ENCODE measurements around the gene SMIM7. TPM values are rescaled to one million over a fixed set of nuclear protein-coding genes. Genes with fewer than 3 reads are reported as not detected.

Gene SMIM7
- total and polyA plus RNA-seq, 2 of the 13 experiments (the other 11 are each of a cell fraction or from before 2014, with no cell fraction given) = 55.7 to 74.9 TPM

- TF ChIP-seq, protein P1, sequence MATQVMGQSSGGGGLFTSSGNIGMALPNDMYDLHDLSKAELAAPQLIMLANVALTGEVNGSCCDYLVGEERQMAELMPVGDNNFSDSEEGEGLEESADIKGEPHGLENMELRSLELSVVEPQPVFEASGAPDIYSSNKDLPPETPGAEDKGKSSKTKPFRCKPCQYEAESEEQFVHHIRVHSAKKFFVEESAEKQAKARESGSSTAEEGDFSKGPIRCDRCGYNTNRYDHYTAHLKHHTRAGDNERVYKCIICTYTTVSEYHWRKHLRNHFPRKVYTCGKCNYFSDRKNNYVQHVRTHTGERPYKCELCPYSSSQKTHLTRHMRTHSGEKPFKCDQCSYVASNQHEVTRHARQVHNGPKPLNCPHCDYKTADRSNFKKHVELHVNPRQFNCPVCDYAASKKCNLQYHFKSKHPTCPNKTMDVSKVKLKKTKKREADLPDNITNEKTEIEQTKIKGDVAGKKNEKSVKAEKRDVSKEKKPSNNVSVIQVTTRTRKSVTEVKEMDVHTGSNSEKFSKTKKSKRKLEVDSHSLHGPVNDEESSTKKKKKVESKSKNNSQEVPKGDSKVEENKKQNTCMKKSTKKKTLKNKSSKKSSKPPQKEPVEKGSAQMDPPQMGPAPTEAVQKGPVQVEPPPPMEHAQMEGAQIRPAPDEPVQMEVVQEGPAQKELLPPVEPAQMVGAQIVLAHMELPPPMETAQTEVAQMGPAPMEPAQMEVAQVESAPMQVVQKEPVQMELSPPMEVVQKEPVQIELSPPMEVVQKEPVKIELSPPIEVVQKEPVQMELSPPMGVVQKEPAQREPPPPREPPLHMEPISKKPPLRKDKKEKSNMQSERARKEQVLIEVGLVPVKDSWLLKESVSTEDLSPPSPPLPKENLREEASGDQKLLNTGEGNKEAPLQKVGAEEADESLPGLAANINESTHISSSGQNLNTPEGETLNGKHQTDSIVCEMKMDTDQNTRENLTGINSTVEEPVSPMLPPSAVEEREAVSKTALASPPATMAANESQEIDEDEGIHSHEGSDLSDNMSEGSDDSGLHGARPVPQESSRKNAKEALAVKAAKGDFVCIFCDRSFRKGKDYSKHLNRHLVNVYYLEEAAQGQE (IDR thresholded peaks at IDR 0.05; ENCODE audit: borderline replicate concordance in 1 of 2, low read depth in 1 of 2, low read length in 2 of 2) = no peak
Observed at GRCh38 chr19:16673231-16673630, 13.3 kb upstream of the SMIM7 start (continued).

DNA sequence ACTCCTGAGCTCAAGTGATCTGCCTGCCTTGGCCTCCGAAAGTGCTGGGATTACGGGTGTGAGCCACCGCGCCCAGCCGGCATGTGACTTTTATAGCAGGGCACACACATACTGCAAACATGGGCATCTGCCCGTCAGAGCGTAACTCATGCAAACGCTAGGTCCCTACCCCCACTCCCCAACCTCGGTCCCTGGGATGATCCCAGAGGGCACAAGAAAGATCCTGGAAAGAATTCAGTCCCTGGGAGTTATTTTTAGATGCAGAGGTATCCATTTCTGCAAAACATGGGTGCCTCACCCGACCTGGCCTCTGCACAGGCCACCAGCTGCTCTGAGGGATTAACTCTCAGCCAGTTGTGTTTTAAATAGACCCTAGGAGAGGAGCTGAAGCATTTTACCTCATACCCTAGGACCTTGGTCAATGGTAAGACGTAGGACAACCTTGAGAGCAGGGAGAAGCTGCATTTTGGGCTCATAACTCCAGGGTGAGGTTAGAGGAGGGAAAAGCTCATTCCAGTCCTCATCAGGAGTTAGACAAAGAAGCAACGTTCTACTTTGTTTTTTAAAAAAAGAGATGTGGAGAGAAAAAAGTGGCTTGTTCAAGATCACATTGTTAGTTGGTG lies 11.8 kb upstream of the SMIM7 start:
- ATAC-seq (no peak), FAIRE-seq (no peak), DNase-seq (ENCODE audit: low spot score) (no peak)
- WGBS (ENCODE audit: low lambda C conversion rate) = 94% methylated on average over 5 of the region's 12 CpGs
- TF ChIP-seq ZNF180 (CRISPR knock-in tag; IDR thresholded peaks at IDR 0.05; ENCODE audit: borderline replicate concordance, low read depth) (no peak), STAT5B (CRISPR knock-in tag; IDR thresholded peaks at IDR 0.05) (no peak), ARNTL (CRISPR knock-in tag; IDR thresholded peaks at IDR 0.05) (no peak), ZNF44 (CRISPR knock-in tag; IDR thresholded peaks at IDR 0.05) (no peak), RORA (CRISPR knock-in tag; IDR thresholded peaks at IDR 0.05) (no peak), ZNF205 (CRISPR knock-in tag; IDR thresholded peaks at IDR 0.05) (no peak), NFKB2 (CRISPR knock-in tag; IDR thresholded peaks at IDR 0.05; ENCODE audit: borderline replicate concordance) (no peak), ISX (CRISPR knock-in tag; conservative IDR thresholded peaks at IDR 0.05) (no peak), FOXO1 (CRISPR knock-in tag; IDR thresholded peaks at IDR 0.05) (no peak)
- TF ChIP-seq, protein P2, sequence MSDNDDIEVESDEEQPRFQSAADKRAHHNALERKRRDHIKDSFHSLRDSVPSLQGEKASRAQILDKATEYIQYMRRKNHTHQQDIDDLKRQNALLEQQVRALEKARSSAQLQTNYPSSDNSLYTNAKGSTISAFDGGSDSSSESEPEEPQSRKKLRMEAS (IDR thresholded peaks at IDR 0.05) = no peak
- BruUV-seq (replicated peaks) = no TSS peak
- Histone ChIP-seq H3K27me3 (ENCODE audit: control insufficient read depth in 1 of 2, insufficient read depth in 2 of 2, low read length in 2 of 2) (no peaks in the 10 kb centered on the region), H2AFZ (ENCODE audit: low read length) (no peak overlapping the region), H3K4me3 (replicated peaks in 1 of 3; ENCODE audit: insufficient read depth in 1 of 3, low read depth in 2 of 3, low read length in 3 of 3) (no peak overlapping the region), H3K9me3 (ENCODE audit: low read length) (no peaks in the 10 kb centered on the region), H3K79me2 (ENCODE audit: insufficient read depth, low read length) (no peaks in the 10 kb centered on the region), H3K4me2 (ENCODE audit: low read depth, low read length) (no peak overlapping the region), H3K4me1 (ENCODE audit: insufficient read depth, low read length) (peaks cover 19% of the 10 kb centered on the region), H3K9ac (ENCODE audit: insufficient read depth, low read depth, low read length) (no peak overlapping the region), H4K20me1 (ENCODE audit: insufficient read depth, low read length) (no peaks in the 10 kb centered on the region), H3K36me3 (replicated peaks in 1 of 2; ENCODE audit: control insufficient read depth in 1 of 2, insufficient read depth in 2 of 2, low read length in 2 of 2) (no peaks in the 10 kb centered on the region), H3K27ac (ENCODE audit: extremely low read length, insufficient read depth, low read length) (no peak overlapping the region)
- in situ Hi-C loops (cut with HindIII; ENCODE audit: extremely low pct_ligation_motif_present, low pct_unique_long_range_greater_than_20kb) = no loop called here
- POLR2A ChIA-PET = no interaction called here
- intact Hi-C loops (cut with micrococcal nuclease; ENCODE audit: unreplicated experiment) = no loop called here
- CTCF ChIA-PET (ENCODE audit: low intra/inter-chr PET ratio, low total read pairs) = no interaction called here
